ENCODE data around the gene JAK1.

DNA sequence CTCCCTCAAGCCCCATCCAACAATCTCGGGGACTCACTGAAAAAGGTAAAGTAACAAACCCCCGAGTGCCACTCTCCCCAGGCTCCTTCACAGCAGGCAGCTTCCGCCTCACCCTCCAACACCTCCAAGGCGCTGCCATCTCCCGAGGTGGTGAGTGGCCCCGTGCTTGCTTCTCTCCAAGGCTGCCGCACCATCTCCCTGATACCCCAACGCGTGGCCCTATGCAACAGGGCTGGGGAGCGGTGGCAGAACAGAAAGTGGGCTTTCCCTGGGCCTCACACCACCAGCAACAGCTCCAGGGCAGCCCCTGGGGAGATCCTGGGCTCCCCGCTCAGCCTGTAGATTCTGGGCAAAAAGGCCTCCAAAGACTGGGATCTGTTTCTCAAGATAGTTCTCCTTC lies 116.4 kb downstream of the JAK1 start:
- no peak for TF ChIP-seq CTCF (IDR thresholded peaks at IDR 0.05)
- no peak for TF ChIP-seq EP300 (IDR thresholded peaks at IDR 0.05)

Measured in sigmoid colon (tissue), 4 donors.